Measurements from ENCODE around the gene KCNG4.

- no peak for TF ChIP-seq GATA2 (IDR thresholded peaks at IDR 0.05; ENCODE audit: low read depth, low read length)
- TF ChIP-seq GATA3 (IDR thresholded peaks at IDR 0.05; ENCODE audit: low read depth, low read length): no peak
Measured at GRCh38 chr16:84226026-84226425, 13.8 kb downstream of the KCNG4 start.

Measured in SH-SY5Y (cell line).